ENCODE measurements around the gene PLCB1. TPM values are rescaled to one million over a fixed set of nuclear protein-coding genes. Genes with fewer than 3 reads are reported as not detected.

The PLCB1 gene
- polyA plus RNA-seq, 1 donor, result 8.5 TPM

- no peak for DNase-seq (ENCODE audit: low read depth)
Measured at GRCh38 chr20:8505476-8506200, 373.6 kb downstream of the PLCB1 start.

DNA sequence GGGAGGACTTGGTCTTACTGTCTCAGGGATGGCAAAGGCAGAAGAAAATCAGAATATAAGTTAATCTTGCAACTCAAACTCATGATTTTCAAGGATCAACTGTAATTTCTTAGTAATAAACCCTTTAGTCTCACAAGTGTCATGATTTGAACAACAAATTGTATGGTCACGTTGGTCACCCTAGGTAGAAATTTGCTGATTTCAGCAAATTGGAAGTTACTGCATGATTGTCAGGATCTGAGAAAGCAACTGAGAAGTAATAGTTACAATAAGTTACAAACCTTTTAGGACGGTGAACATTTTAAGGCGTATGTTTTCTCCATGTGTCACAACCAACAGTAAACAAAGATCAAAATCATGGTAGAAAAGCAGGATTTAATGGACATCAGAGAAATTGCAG lies 375.2 kb downstream of the PLCB1 start:
- no peak for DNase-seq (ENCODE audit: low read depth)

GRCh38 chr20:8509809-8510208 lies 377.7 kb downstream of the PLCB1 start:
- DNase-seq (ENCODE audit: low read depth), result no peak

DNA sequence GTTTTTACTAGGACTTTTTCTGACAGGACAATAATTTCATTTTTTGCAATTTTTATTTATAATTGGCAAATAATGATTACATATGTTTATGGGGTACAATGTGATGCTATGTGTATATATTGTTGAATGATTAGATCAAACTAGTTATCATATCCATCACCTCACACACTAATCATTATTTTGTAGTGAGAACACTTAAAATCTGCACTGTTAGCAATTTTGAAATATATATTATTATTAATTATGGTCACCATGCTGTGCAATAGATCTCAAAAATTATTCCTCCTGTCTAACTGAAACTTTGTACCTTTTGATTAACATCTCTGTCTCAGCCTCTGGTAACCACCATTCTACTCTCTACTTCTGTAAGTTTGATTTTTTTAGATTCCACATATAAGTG lies 378.7 kb downstream of the PLCB1 start:
- no peak for DNase-seq (ENCODE audit: low read depth)

GRCh38 chr20:8512003-8512402 lies 379.9 kb downstream of the PLCB1 start:
- no peak for DNase-seq (ENCODE audit: low read depth)

- no peak for DNase-seq (ENCODE audit: low read depth)
Measured at GRCh38 chr20:8515810-8516435, 383.9 kb downstream of the PLCB1 start.

GRCh38 chr20:8518878-8519277 lies 386.8 kb downstream of the PLCB1 start:
- DNase-seq (ENCODE audit: low read depth), result no peak

DNA sequence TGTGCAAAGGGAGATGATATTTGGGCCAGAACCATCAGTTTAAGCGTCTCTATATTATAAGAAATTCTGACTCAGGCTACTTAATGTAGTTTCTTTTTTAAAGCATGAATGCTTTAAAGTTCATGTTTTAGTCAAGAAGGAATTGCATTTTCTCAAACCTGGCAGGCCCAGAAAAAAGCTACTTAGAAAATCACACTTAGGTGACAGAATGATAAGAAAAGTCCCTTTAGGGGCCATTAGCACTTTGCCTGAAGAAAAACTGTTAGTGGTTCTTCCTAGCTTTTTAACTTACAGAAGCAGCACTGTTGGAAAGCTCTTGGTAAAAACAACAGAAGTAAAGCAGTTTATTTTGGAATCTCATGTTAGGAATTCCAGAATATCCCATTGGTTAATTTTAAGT lies 387.8 kb downstream of the PLCB1 start:
- no peak for DNase-seq (ENCODE audit: low read depth)

- DNase-seq (ENCODE audit: low read depth), result no peak
Measured at GRCh38 chr20:8522168-8522567, 390.1 kb downstream of the PLCB1 start.

DNA sequence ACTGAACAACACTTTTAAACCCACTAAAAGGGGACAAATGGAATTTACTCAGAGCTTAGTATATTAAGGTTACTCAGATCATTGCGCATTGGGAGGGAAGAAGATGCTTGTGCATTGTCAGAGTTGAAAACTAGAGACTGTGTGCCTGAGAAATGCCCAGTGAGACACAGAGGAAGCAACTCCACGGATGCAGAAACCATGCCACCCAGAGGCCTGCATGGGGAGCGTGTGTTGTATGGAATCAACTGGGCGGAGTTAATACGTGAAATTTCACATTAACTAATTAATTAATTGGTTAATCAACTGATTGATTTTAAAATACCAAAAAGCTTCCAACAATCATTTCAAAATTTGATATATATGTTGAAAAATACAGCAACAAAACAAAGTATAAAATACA lies 391.6 kb downstream of the PLCB1 start:
- DNase-seq (ENCODE audit: low read depth), result no peak

DNA sequence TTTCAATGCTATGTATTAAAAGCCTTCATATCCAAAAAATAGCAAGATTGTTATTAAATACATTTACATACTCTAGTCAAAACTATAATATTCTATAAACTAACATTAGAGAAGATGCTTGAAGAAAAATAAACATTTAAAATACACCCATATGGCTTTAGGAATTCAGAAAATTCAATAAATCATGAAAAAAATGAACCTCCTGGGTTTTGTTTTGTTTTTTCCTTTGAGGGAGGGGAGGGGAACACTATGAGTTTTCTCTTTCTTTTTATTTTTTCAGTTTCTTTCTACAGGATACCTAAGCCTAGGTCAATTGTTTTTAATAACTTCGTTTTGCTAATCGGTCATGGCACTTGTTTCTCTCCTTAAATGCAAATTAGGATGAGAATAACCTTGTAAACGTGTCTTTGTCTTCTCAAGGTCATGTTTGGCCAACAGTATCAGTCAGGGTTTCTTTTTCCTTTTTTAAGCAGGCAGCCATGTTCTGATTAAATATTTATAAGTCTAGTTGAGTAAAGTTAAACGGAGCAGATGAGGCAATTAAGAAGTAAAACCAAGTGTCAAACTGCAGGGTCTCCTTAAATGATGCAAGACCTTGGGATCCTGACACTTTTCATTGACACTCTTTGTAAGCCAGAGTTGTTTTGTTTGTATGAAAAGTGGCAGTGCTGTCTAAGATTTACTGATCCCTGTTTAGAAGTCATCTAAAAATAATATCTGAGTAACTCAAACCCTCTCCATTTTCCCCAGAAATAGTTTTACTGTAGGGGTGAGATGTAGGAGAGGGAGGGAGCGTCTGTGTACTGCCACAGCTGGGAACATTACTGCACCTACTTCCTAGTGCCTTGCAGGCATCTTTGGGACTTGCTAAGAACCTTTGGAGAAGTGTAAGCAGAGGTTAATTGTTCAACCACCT lies 392.3 kb downstream of the PLCB1 start:
- no peak for DNase-seq (ENCODE audit: low read depth)

GRCh38 chr20:8525017-8525343 lies 392.9 kb downstream of the PLCB1 start:
- DNase-seq (ENCODE audit: low read depth), result no peak

- DNase-seq (ENCODE audit: low read depth), result no peak
Measured at GRCh38 chr20:8526610-8527009, 394.5 kb downstream of the PLCB1 start.

DNA sequence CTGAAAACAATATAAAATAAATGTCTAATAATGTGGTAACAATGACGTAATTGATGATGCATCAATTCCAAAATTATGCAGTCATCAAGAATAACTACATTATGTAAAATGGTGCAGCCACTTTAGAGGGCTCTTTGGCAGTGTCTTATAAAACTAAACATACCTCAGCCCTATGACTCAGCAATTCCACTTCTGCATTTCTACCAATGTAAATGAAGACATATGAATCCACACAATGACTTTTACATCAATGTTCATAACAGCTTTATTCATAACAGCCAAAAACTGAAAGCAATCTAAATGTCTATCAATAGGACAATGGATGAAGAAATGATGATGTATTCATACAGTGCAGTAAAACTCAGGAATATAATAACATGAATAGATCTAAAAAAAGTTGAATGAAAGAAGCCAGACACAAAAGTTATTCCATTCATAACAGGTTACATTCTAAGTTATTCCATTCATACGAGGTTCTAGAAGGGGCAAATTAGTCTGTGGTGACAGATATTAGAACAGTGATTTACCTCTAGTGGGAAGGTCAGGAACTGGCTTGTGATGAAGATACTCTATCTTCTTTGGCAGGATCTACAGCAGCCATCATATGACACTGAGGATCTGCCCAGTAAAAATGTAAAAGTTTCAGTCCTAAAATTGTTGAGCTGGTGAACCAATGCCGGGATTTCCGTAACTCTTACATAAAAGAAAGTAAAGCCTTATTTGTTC lies 396.1 kb downstream of the PLCB1 start:
- no peak for DNase-seq (ENCODE audit: low read depth)

DNA sequence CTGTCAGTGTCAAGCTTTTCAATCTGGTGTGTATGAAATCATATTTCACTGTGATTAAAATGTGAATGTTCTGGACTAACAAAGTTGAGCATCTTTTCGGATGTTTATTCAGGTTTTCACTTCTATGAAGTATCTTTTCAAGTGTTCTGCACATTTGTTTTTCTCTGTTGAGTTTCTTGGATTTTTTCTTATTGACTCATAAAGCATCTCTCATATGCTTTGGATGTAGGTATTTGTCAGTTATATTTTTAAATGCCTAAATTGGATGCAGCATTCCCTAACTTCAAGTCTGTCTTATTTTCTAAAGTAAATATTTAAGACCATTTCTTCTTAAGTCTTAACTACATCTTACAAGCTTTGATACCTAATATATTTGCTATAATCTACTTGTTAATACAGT lies 398.0 kb downstream of the PLCB1 start:
- no peak for DNase-seq (ENCODE audit: low read depth)

DNA sequence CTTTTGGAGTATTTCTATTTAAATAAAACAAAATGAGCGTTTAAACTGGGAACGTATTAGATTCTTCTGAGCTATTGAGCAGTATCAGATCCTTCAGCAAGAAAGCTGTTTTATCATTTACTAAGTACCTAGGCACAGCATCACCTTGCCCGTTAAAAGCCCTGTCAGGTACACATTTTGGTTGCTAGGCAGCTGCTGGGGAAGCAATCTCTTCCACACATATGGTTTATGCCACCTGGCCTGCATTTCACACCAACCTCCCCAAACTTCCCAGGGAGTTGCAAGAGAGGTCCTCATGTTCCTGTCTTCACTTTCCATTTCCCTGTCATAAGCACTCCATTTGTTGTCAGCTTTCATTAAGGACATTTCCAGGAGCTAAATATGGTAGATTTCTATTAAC lies 400.1 kb downstream of the PLCB1 start:
- no peak for DNase-seq (ENCODE audit: low read depth)

DNA sequence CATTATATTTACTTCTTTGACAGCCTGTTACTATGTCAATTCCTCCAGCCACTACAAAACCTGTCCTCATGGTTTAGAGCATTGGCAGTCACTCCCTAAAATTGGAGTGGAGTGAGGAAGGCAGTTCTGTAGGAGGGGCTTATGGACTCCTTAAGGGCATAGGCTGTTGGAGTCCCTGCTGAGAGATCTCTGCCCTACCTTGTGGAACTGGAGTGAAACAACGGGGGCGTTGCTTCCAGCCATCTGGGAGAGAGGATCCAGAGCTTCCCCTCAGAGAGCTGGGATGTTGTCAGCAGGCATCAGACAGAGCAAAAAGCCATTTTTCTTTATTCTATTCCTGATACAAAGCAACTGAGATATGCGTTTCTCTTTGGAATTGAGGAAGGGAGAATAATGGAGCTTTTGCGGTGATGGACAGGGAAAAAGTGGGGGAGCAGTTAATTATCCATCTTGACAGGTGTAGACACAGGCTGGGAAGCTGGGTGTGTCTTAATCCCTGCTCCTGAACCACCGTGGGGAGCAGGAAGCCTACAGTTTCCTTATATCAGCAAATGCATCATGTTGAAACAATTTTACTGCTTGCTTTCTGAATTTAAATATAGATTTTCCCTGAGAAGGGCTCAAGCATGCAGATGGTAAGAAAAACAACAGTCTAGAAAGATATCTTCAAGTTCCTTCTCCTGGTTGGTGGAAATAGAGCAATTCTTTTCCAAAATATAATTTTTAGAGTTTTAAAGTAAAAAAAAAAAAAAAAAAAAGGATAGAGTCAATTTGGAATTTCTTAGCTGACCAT lies 402.5 kb downstream of the PLCB1 start:
- DNase-seq (ENCODE audit: low read depth), result no peak

GRCh38 chr20:8535403-8536261 lies 403.6 kb downstream of the PLCB1 start:
- DNase-seq (ENCODE audit: low read depth), result no peak

- no peak for DNase-seq (ENCODE audit: low read depth)
Measured at GRCh38 chr20:8536262-8536618, 404.2 kb downstream of the PLCB1 start.

- no peak for DNase-seq (ENCODE audit: low read depth)
Measured at GRCh38 chr20:8540466-8540865, 408.4 kb downstream of the PLCB1 start.

All from forelimb muscle (tissue), 1 donor.